ENCODE data around the gene TBXT. TPM values are rescaled to one million over a fixed set of nuclear protein-coding genes. Genes with fewer than 3 reads are reported as not detected.

Gene TBXT
- not detected for total RNA-seq

- Mint-ChIP-seq H3K36me3 (ENCODE audit: low read depth) (no peaks in the 10 kb centered on the region), H3K4me3 (peak within 1 kb of the TSS; percentile 52), H3K27me3 (peaks cover 59% of the 10 kb centered on the region), H3K9me3 (ENCODE audit: low read depth) (no peaks in the 10 kb centered on the region), H3K27ac (no peak within 1 kb of the TSS), H3K4me1 (peaks cover 5% of the 10 kb centered on the region)
- CTCF ChIA-PET, result no interaction called here
- DNase-seq (no peak), ATAC-seq (no peak)
- intact Hi-C loops (cut with DNase I, micrococcal nuclease), result loop anchor here (2.0 to 10.0 kb wide), 3 partner anchors 161 to 505 kb away; partner anchors contain the start of gene PDE10A (in 1 of the 2)
- POLR2A ChIA-PET, result no interaction called here
Observed at GRCh38 chr6:166167801-166168615, at the start of gene TBXT. Gene TBXT (minus strand): TSS chr6:166167851. CDS start chr6:166167591, 260 bp downstream.

- POLR2A ChIA-PET, result no interaction called here
- ATAC-seq, result no peak
- DNase-seq, result no peak
- peaks cover 3% of the 10 kb centered on the region for H3K9me3 Mint-ChIP-seq (ENCODE audit: low read depth)
- H3K36me3 Mint-ChIP-seq (ENCODE audit: low read depth), result no peaks in the 10 kb centered on the region
- intact Hi-C loops (cut with DNase I, micrococcal nuclease), result no loop called here
- no peak overlapping the region for H3K4me3 Mint-ChIP-seq
- CTCF ChIA-PET, result no interaction called here
- no peak overlapping the region for H3K27ac Mint-ChIP-seq
- peaks cover 4% of the 10 kb centered on the region for H3K4me1 Mint-ChIP-seq
- H3K27me3 Mint-ChIP-seq, result peaks cover 16% of the 10 kb centered on the region
Observed at GRCh38 chr6:166207284-166207561, 39.6 kb upstream of the TBXT start.

- ATAC-seq (peak; percentile 47), DNase-seq (no peak)
- peaks cover 2% of the 10 kb centered on the region for H3K9me3 Mint-ChIP-seq (ENCODE audit: low read depth)
- ChIA-PET CTCF (no interaction called here), POLR2A (no interaction called here)
- intact Hi-C loops (cut with DNase I, micrococcal nuclease), result no loop called here
- no peaks in the 10 kb centered on the region for H3K36me3 Mint-ChIP-seq (ENCODE audit: low read depth)
- no peak overlapping the region for H3K4me3 Mint-ChIP-seq
- H3K27me3 Mint-ChIP-seq, result peaks cover 16% of the 10 kb centered on the region
- H3K27ac Mint-ChIP-seq, result no peak overlapping the region
- peaks cover 4% of the 10 kb centered on the region for H3K4me1 Mint-ChIP-seq
Observed at GRCh38 chr6:166206510-166207283, 39.0 kb upstream of the TBXT start.

GRCh38 chr6:166206066-166206465 lies 38.4 kb upstream of the TBXT start:
- intact Hi-C loops (cut with DNase I, micrococcal nuclease), result no loop called here

GRCh38 chr6:166204852-166205650 lies 37.4 kb upstream of the TBXT start:
- no peak for DNase-seq
- Mint-ChIP-seq H3K36me3 (ENCODE audit: low read depth) (no peaks in the 10 kb centered on the region), H3K4me1 (peaks cover 4% of the 10 kb centered on the region), H3K27ac (no peak overlapping the region), H3K4me3 (no peak overlapping the region), H3K27me3 (peaks cover 16% of the 10 kb centered on the region), H3K9me3 (ENCODE audit: low read depth) (no peaks in the 10 kb centered on the region)
- ATAC-seq, result no peak
- CTCF ChIA-PET, result no interaction called here
- intact Hi-C loops (cut with DNase I, micrococcal nuclease), result no loop called here
- POLR2A ChIA-PET, result no interaction called here

More at GRCh38 chr6:166206066-166206465, 38.4 kb upstream of the TBXT start:
- peaks cover 4% of the 10 kb centered on the region for H3K4me1 Mint-ChIP-seq
- no peak for DNase-seq
- H3K27me3 Mint-ChIP-seq, result peaks cover 16% of the 10 kb centered on the region
- ChIA-PET CTCF (no interaction called here), POLR2A (no interaction called here)
- no peak for ATAC-seq
- H3K27ac Mint-ChIP-seq, result no peak overlapping the region
- H3K4me3 Mint-ChIP-seq, result no peak overlapping the region
- no peaks in the 10 kb centered on the region for H3K36me3 Mint-ChIP-seq (ENCODE audit: low read depth)
- no peaks in the 10 kb centered on the region for H3K9me3 Mint-ChIP-seq (ENCODE audit: low read depth)

- Mint-ChIP-seq H3K27me3 (peaks cover 8% of the 10 kb centered on the region), H3K36me3 (ENCODE audit: low read depth) (no peaks in the 10 kb centered on the region), H3K9me3 (ENCODE audit: low read depth) (no peaks in the 10 kb centered on the region), H3K4me3 (no peak overlapping the region), H3K27ac (no peak overlapping the region), H3K4me1 (peaks cover 4% of the 10 kb centered on the region)
- intact Hi-C loops (cut with DNase I, micrococcal nuclease), result no loop called here
- ChIA-PET CTCF (no interaction called here), POLR2A (no interaction called here)
- DNase-seq (no peak), ATAC-seq (no peak)
Observed at GRCh38 chr6:166203641-166204222, 36.1 kb upstream of the TBXT start.

GRCh38 chr6:166203003-166203640 lies 35.5 kb upstream of the TBXT start:
- Mint-ChIP-seq H3K36me3 (ENCODE audit: low read depth) (no peaks in the 10 kb centered on the region), H3K27me3 (peaks cover 5% of the 10 kb centered on the region), H3K4me1 (peaks cover 4% of the 10 kb centered on the region), H3K27ac (no peak overlapping the region), H3K4me3 (no peak overlapping the region), H3K9me3 (ENCODE audit: low read depth) (no peaks in the 10 kb centered on the region)
- POLR2A ChIA-PET, result no interaction called here
- ATAC-seq, result no peak
- intact Hi-C loops (cut with DNase I, micrococcal nuclease), result no loop called here
- CTCF ChIA-PET, result no interaction called here
- no peak for DNase-seq

GRCh38 chr6:166202321-166202733 lies 34.7 kb upstream of the TBXT start:
- peaks cover 2% of the 10 kb centered on the region for H3K27me3 Mint-ChIP-seq
- no peaks in the 10 kb centered on the region for H3K36me3 Mint-ChIP-seq (ENCODE audit: low read depth)
- H3K27ac Mint-ChIP-seq, result no peak overlapping the region
- DNase-seq, result no peak
- H3K9me3 Mint-ChIP-seq (ENCODE audit: low read depth), result no peaks in the 10 kb centered on the region
- ChIA-PET POLR2A (no interaction called here), CTCF (no interaction called here)
- intact Hi-C loops (cut with DNase I, micrococcal nuclease), result no loop called here
- no peak overlapping the region for H3K4me3 Mint-ChIP-seq
- H3K4me1 Mint-ChIP-seq, result peaks cover 4% of the 10 kb centered on the region
- ATAC-seq, result no peak

GRCh38 chr6:166201878-166202277 lies 34.2 kb upstream of the TBXT start:
- Mint-ChIP-seq H3K27me3 (peaks cover 2% of the 10 kb centered on the region), H3K9me3 (ENCODE audit: low read depth) (no peaks in the 10 kb centered on the region), H3K4me3 (no peak overlapping the region), H3K36me3 (ENCODE audit: low read depth) (no peaks in the 10 kb centered on the region), H3K27ac (no peak overlapping the region), H3K4me1 (peaks cover 2% of the 10 kb centered on the region)
- intact Hi-C loops (cut with DNase I, micrococcal nuclease), result no loop called here
- ChIA-PET CTCF (no interaction called here), POLR2A (no interaction called here)
- ATAC-seq (peak; percentile 26), DNase-seq (no peak)

GRCh38 chr6:166197361-166197760 lies 29.7 kb upstream of the TBXT start:
- ATAC-seq (no peak), DNase-seq (no peak)
- no peak overlapping the region for H3K27ac Mint-ChIP-seq
- intact Hi-C loops (cut with DNase I, micrococcal nuclease), result no loop called here
- H3K4me3 Mint-ChIP-seq, result no peak overlapping the region
- H3K9me3 Mint-ChIP-seq (ENCODE audit: low read depth), result no peaks in the 10 kb centered on the region
- ChIA-PET POLR2A (no interaction called here), CTCF (no interaction called here)
- no peaks in the 10 kb centered on the region for H3K27me3 Mint-ChIP-seq
- no peaks in the 10 kb centered on the region for H3K36me3 Mint-ChIP-seq (ENCODE audit: low read depth)
- no peaks in the 10 kb centered on the region for H3K4me1 Mint-ChIP-seq

GRCh38 chr6:166195860-166196238 lies 28.2 kb upstream of the TBXT start:
- DNase-seq, result no peak
- no peaks in the 10 kb centered on the region for H3K4me1 Mint-ChIP-seq
- no peaks in the 10 kb centered on the region for H3K36me3 Mint-ChIP-seq (ENCODE audit: low read depth)
- H3K27me3 Mint-ChIP-seq, result no peaks in the 10 kb centered on the region
- ATAC-seq, result no peak
- intact Hi-C loops (cut with DNase I, micrococcal nuclease), result no loop called here
- ChIA-PET POLR2A (no interaction called here), CTCF (interaction anchor here (0.6 kb wide), 1 partner anchor 320 kb away, joined by 3 read pairs; no protein-coding TSS in a partner anchor)
- no peak overlapping the region for H3K27ac Mint-ChIP-seq
- H3K4me3 Mint-ChIP-seq, result no peak overlapping the region
- no peaks in the 10 kb centered on the region for H3K9me3 Mint-ChIP-seq (ENCODE audit: low read depth)

Data from activated CD4-positive, alpha-beta T cell treated with anti-CD3 and anti-CD28 coated beads for 36 hours (primary cell).